Loucy (cell line): Measurements from ENCODE around the gene PRTFDC1.

Source experiments
- CTCF ChIP-seq: fragments of 200-600 bp; sonication (generic); conservative IDR thresholded peaks from 2 replicates; pipeline ENCODE4 v1.5.1; 2014; ENCODE audit warnings: mild to moderate bottlenecking, antibody characterized with exemption, low read length
- EZH2phosphoT487 ChIP-seq: fragments of 200-600 bp; IDR thresholded peaks from 2 replicates; pipeline ENCODE4 v1.6.1; 2018; ENCODE audit warnings: antibody characterized with exemption, mild to moderate bottlenecking, moderate library complexity, borderline replicate concordance

DNA sequence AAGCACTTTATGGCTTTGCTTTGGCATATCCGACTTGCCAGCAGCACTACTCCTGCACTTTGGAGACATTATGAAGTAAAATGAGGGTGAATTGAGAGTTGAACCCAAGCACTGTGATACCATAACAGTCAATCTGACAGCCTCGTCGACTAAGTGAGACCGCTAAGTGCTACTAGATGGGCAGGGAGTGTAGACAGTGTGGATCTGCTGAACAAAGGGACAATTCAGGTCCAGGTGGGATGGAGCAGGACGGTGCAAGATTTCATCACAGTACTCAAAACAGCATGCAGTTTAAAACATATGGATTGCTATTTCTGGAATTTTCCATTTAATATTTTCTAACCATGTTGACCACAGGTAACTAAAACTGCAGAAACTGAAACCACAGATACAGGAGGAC, 20.8 kb upstream of the PRTFDC1 start:
- TF ChIP-seq CTCF, result no peak
- no peak for TF ChIP-seq EZH2phosphoT487
